Adrenal gland (tissue), 5 donors: ENCODE data around the gene NOX4.

Source experiments
- POLR2A ChIP-seq, 2 donors: fragments of 450-650 bp; IDR thresholded peaks; one replicate each; pipeline ENCODE4 v1.6.1; 2017; ENCODE audit warnings: antibody characterized with exemption in 2 of 2, mild to moderate bottlenecking in 2 of 2, moderate library complexity in 1 of 2
- TF ChIP-seq, protein P1 (sequence below), 6 experiments: fragments of 450-650 bp in 4 of 6; fragments of 200-600 bp in 2 of 6; sonication (generic) in 1 of 6; IDR thresholded peaks; 1 replicate in 5 of 6; 2 replicates in 1 of 6; pipeline versions ENCODE4 v1.5.1 to v1.8.0; 2016 to 2021; ENCODE audit warnings: antibody characterized with exemption in 6 of 6, mild to moderate bottlenecking in 2 of 6, moderate library complexity in 1 of 6
- donor health status: DM: no; HTN: no; CAD: no.

GRCh38 chr11:89487016-89487415, 4.2 kb downstream of the NOX4 start:
- TF ChIP-seq, protein P1, sequence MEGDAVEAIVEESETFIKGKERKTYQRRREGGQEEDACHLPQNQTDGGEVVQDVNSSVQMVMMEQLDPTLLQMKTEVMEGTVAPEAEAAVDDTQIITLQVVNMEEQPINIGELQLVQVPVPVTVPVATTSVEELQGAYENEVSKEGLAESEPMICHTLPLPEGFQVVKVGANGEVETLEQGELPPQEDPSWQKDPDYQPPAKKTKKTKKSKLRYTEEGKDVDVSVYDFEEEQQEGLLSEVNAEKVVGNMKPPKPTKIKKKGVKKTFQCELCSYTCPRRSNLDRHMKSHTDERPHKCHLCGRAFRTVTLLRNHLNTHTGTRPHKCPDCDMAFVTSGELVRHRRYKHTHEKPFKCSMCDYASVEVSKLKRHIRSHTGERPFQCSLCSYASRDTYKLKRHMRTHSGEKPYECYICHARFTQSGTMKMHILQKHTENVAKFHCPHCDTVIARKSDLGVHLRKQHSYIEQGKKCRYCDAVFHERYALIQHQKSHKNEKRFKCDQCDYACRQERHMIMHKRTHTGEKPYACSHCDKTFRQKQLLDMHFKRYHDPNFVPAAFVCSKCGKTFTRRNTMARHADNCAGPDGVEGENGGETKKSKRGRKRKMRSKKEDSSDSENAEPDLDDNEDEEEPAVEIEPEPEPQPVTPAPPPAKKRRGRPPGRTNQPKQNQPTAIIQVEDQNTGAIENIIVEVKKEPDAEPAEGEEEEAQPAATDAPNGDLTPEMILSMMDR (IDR thresholded peaks at IDR 0.05): no peak
- TF ChIP-seq POLR2A (IDR thresholded peaks at IDR 0.05): no peak
